Right forelimb (tissue), 1 donor: Measurements from ENCODE around the gene LRP3.
"Not testable (repeated sequence)": the region's sequence is repeated elsewhere in the genome, so short reads cannot be mapped to it uniquely, and the experiment has no call there.

ENCODE experiments used
- DNase-seq: peaks from one replicate; pipeline ENCODE4 v3.0.0-alpha.2; 2018

LRP3 gene

GRCh38 chr19:33204136-33204973 is 10.2 kb downstream of the LRP3 start:
- no peak for DNase-seq

DNA sequence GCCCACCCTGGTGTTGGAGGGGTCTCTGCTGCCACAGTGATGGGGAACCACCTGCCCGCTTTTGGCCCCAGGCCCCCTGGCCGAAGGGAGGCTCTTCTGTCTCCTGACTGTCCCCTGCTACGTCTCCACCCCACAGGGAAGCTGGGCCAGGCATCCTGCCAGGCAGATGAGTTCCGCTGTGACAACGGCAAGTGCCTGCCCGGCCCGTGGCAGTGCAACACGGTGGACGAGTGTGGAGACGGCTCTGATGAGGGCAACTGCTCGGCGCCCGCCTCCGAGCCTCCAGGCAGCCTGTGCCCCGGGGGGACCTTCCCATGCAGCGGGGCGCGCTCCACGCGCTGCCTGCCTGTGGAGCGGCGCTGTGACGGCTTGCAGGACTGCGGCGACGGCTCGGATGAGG is 11.0 kb downstream of the LRP3 start:
- DNase-seq: no peak

- no peak for DNase-seq
Observed at GRCh38 chr19:33205531-33206260, 11.6 kb downstream of the LRP3 start.

DNA sequence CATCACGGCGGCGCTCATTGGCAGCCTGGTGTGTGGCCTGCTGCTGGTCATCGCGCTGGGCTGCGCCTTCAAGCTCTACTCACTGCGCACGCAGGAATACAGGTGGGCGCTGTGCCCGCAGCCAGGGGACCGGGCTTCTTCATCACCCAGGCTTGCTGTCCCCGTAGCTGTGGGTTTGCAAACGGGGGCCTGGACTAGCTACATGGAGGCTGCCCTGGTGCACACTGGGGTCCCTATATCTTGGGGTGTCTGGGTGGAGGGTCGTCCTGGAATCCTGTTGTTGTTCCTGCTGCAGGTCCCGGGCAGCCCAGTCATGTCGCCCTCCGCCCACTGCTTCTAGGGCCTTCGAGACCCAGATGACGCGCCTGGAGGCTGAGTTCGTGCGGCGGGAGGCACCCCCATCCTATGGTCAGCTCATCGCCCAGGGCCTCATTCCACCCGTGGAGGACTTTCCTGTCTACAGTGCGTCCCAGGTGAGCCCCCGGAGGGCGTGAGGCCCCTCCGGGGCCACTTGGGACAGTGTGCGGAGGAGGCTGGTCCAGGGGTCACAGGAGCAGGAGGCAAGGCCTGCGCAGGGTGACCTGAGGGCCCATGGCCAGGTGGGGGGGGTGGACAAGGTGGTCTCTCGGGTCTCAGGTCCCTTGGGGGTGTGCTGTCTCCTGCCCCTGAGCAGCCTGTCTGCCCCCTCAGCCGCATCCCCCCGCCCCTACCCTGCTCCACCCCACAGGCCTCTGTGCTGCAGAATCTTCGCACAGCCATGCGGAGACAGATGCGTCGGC is 12.3 kb downstream of the LRP3 start:
- no peak for DNase-seq

DNA sequence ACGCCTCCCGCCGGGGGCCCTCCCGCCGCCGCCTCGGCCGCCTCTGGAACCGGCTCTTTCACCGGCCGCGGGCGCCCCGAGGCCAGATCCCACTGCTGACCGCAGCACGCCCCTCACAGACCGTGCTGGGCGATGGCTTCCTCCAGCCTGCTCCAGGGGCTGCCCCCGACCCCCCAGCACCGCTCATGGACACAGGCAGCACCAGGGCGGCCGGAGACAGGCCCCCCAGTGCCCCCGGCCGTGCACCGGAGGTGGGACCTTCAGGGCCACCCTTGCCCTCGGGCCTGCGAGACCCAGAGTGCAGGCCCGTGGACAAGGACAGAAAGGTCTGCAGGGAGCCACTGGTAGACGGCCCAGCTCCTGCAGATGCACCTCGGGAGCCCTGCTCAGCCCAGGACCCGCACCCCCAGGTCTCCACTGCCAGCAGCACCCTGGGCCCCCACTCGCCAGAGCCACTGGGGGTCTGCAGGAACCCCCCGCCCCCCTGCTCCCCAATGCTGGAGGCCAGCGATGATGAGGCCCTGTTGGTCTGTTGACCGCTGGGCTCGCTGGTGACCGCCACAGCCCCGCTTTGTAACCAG is 13.0 kb downstream of the LRP3 start:
- DNase-seq: no peak

DNA sequence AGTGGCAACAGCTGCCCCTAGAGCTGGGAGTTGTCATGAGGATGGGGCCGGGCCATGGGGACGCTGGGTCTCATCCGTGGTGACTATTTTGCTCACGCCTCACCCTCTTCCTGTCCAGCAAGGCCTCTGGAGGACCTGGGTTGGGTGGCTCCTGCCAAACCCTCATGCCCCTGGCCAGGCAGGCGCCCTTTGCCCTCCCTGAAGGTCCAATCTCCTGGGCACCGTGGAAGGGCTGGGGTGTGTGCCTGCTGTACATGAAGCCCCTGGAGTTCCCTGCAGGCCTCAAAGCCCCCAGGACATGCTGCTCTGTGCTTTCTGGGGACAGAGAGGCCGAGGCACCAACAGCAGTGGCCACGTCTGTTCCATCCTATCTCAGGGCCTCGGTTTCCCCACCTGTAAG is 13.8 kb downstream of the LRP3 start:
- DNase-seq: no peak

DNA sequence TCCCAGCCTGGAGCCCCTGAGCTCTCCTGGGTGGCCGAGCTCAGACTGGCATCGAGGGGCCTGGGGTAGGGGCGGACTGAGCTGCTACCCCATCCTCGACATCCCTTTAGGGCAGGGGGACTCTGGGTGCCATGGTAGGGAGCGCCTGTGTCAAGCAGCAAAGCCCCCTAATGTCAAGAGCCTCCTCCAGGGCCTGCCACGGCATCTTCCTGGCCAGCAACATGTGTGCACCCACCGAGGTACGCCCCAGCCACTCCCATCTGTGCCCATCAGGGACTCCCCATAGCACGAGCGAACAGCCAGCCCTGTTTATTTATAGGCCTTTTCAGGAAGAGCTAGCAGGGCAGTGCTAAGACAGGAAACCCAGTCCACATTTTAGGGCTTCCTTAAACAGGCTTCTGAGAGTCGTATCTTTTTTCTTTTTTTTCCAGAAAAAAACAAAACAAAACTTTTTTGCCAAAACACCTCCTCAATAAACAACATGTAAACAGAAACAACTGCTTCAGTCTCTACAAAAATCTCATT is 14.3 kb downstream of the LRP3 start:
- DNase-seq: no peak

- DNase-seq: no peak
Observed at GRCh38 chr19:33208904-33209849, 15.0 kb downstream of the LRP3 start.

- not testable (repeated sequence) for DNase-seq
Observed at GRCh38 chr19:33209850-33210230, 15.7 kb downstream of the LRP3 start.

- DNase-seq: no peak
Observed at GRCh38 chr19:33210266-33210940, 16.3 kb downstream of the LRP3 start.

- DNase-seq: peak; percentile 74
Observed at GRCh38 chr19:33211794-33212435, 17.8 kb downstream of the LRP3 start.

GRCh38 chr19:33212436-33213172 is 18.5 kb downstream of the LRP3 start:
- no peak for DNase-seq

GRCh38 chr19:33214596-33214995 is 20.5 kb downstream of the LRP3 start:
- no peak for DNase-seq

DNA sequence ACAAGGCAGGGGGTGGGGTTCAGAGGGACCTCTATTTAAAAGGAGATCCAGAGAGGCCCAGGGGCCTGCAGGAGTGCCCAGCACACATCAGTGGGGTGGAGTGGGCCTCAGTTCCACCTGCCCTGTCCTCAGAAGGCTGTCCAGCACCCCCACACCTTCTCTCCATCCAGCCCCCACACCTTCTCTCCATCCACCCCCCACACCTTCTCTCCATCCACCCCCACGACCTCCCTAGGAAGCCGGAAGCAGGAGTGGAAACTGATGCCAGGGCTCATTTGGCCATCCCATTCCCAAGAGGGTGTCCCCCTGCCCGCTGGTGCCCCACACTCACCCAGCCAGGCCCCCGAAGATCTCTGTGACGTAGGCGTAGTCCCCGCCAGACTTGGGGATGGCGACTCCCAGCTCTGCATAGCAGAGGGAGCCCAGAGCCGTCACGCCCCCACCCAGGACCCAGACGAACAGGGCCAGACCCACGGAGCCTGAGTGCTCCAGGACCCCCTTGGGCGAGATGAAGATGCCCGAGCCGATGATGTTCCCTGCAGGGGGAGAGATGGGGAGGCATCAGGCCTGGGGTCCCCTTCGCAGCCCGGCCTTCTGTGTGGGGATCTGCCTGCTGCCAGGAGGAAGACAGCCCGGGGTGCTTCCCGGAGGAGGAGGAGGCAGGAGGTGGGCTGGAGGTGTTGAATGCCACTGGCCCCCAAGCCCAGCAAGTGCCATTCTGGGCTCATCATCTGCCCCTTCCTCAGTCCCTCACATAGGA is 21.5 kb downstream of the LRP3 start:
- DNase-seq: no peak

DNA sequence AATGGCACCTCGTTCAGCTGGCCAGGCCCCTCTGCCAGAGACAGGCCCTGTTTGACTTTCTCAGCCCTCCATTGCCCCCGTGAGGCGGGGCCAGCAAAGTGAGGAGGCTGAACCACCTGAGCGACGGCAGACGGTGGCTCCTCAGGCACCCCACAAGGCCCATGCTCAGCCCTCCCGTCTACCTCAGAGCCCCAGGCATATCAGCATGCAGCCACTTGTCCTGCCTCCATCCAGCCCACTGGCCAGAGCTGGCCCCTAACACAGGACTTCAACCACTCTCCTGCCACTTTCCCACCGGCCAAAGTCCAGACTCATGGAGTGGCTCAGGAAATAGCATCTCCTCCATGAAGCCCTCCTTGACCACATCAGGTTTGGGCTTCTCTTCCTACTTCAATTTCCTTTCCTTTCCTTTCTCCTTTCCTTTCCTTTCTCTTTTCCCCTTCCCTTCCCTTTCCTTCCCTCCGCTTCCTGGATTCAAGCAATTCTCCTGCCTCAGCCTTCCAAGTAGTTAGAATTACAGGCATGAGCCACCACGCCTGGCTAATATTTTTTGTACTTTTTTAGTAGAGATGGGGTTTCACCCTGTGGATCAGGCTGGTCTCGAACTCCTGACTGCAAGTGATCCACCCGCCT is 22.2 kb downstream of the LRP3 start:
- no peak for DNase-seq

DNA sequence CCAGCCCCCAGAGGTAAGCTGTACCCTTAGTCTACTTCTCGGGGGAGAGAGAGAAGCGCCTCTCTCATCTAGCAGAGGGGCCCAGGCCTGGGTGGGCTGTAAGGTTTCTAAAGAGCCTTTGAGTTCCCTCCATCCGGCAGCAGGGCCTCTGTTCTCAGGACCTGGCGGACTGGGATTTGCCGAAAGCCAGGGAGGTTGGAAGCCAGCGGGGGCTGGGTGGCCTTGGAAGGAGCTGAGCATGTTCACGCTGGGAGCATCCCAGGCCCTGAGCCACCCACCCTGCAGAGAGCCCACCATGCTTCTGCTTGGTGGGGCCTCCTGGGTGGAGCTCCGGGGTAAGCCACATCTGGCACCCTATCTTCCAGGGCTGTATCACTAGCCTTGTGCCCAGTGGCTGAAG is 23.8 kb downstream of the LRP3 start:
- no peak for DNase-seq

GRCh38 chr19:33219261-33219815 is 25.2 kb downstream of the LRP3 start:
- no peak for DNase-seq

DNA sequence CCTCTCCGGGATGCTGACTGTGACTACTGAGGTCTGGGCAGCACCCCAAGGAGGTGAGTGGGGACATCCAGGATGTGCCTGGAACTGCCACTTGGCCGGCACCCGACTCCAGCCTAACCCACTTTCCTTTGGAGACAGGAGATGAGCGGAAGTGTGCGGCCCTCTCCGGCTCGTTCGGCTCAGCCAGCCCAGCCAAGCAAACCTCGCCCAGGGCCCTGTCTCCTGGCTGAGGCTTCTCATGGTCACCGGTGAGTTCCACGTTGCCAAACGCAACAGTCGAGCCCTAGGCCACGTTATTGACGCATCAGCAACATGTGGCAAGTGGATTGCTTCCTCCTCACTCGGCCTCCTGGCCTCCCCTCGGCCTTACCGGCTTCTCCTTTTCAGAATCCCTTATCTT is 26.0 kb downstream of the LRP3 start:
- DNase-seq: no peak
